Left lung (tissue), 10 donors: Measurements from ENCODE around the gene OSBPL6. TPM values are rescaled to one million over a fixed set of nuclear protein-coding genes. Genes with fewer than 3 reads are reported as not detected.

Experiments
- ATAC-seq: fragments of 200-7000 bp; cut with Tn5 transposase; one replicate; pipeline ENCODE4 v1.9.1; 2020; ENCODE audit warnings: moderate library complexity
- DNase-seq, 4 donors: peaks; one replicate each; pipeline ENCODE4 v3.0.0-alpha.2; 2013 to 2020
- H3K27ac ChIP-seq, 2 donors: fragments of 200-600 bp; sonication (generic) in 1 of 2; one replicate each; pipeline versions ENCODE4 v1.5.0 to v1.8.0; 2020 to 2021
- H3K27me3 ChIP-seq, 2 donors: fragments of 200-600 bp; sonication (generic) in 1 of 2; one replicate each; pipeline versions ENCODE4 v1.5.0 to v1.8.0; 2020 to 2021
- H3K36me3 ChIP-seq, 2 donors: fragments of 200-600 bp; sonication (generic) in 1 of 2; one replicate each; pipeline versions ENCODE4 v1.5.0 to v1.8.0; 2020 to 2021
- H3K4me1 ChIP-seq, 2 donors: fragments of 200-600 bp; one replicate each; pipeline ENCODE4 v1.8.0; 2021
- H3K4me3 ChIP-seq, 2 donors: fragments of 200-600 bp; sonication (generic) in 1 of 2; one replicate each; pipeline versions ENCODE4 v1.5.0 to v1.8.0; 2020 to 2021; ENCODE audit warnings: mild to moderate bottlenecking in 1 of 2
- H3K9me3 ChIP-seq, 2 donors: fragments of 200-600 bp; sonication (generic) in 1 of 2; one replicate each; pipeline versions ENCODE4 v1.5.0 to v1.8.0; 2020 to 2021
- CTCF ChIP-seq, 2 donors: fragments of 200-600 bp; sonication (generic) in 1 of 2; IDR thresholded peaks; one replicate each; pipeline versions ENCODE4 v1.5.0 to v1.8.0; 2021; ENCODE audit warnings: antibody characterized with exemption in 2 of 2
- intact Hi-C, 2 donors: fragments of 100-400 bp; cut with DNase I; formaldehyde crosslinking; loops; one replicate each; pipeline versions ENCODE4 v1.11.2 to v1.14.2; 2022
- polyA plus RNA-seq, 6 donors: library from polyadenylated mRNA; unstranded; fragments of 120-200 nt; gene quantifications; one replicate each; pipeline ENCODE4 v1.2.1, GENCODE V29; 2013; ENCODE audit not compliant: insufficient read length in 6 of 6
- total RNA-seq, 2 donors: library from RNA; stranded (reverse); fragmentation: NEBNext Ultra II Directional; extraction: Animal tissue kit (Norgen Biotek cat#: 25700); gene quantifications; one replicate each; pipeline ENCODE4 v1.2.1, GENCODE V29; 2021
- donor health status: DM: no; HTN: yes; CAD: no.
- donor health status: DM: no; HTN: no; CAD: no.

Gene OSBPL6
- total and polyA plus RNA-seq, 8 donors: 2.9 to 6.0 (median 4.9) TPM

- Histone ChIP-seq H3K36me3 (no peaks in the 10 kb centered on the region), H3K9me3 (no peaks in the 10 kb centered on the region), H3K27ac (no peak overlapping the region), H3K27me3 (no peaks in the 10 kb centered on the region), H3K4me3 (no peak overlapping the region), H3K4me1 (no peaks in the 10 kb centered on the region)
- intact Hi-C loops: no loop called here
- ATAC-seq (no peak), DNase-seq (no peak)
- no peak for TF ChIP-seq CTCF (IDR thresholded peaks at IDR 0.05)
Measured at GRCh38 chr2:178230396-178230795, 36.1 kb downstream of the OSBPL6 start.

DNA sequence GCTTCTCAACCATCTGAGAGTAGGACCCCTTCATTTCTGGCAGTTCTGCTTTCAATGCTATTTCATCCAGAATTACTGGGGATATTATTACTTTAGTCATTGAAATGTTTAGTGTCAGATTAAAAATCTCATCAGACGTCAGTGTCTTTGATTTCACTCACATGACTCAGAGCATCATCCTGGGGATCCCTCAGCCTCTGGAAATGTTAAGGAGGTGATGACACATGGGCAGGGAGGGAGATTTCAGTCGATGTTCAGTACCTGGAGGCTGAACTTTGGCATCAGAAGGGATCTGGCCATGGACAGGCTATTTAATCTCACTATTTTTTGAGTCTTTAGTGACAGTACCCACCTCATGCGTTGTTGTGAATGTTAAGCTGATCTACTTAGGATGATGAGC is 39.1 kb downstream of the OSBPL6 start:
- Histone ChIP-seq H3K27ac (no peak overlapping the region), H3K27me3 (no peaks in the 10 kb centered on the region), H3K9me3 (no peaks in the 10 kb centered on the region), H3K36me3 (no peaks in the 10 kb centered on the region), H3K4me3 (no peak overlapping the region), H3K4me1 (no peaks in the 10 kb centered on the region)
- DNase-seq: no peak
- intact Hi-C loops: no loop called here
- ATAC-seq: no peak
- TF ChIP-seq CTCF (IDR thresholded peaks at IDR 0.05): no peak

DNA sequence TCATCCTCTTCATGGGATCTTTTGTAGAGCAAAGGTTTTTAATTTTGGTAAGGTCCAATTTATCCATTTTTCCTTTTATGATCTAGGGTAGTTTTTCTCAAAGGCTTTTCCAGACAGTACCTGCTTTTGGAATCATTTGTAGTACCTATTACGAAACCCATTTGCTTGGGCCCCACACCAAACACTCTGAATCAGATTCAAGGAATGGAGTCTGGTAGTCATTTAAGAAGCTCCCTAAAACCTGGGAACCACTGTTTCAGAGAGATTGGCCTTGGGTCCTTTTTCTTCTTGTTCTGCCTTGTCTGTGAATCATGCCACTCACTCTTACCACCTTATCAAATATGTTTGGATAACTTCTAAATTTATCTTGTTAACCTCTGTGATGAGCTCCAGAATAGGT is 40.3 kb downstream of the OSBPL6 start:
- Histone ChIP-seq H3K9me3 (no peaks in the 10 kb centered on the region), H3K36me3 (no peaks in the 10 kb centered on the region), H3K4me1 (no peaks in the 10 kb centered on the region), H3K27me3 (no peaks in the 10 kb centered on the region), H3K4me3 (no peak overlapping the region), H3K27ac (no peak overlapping the region)
- intact Hi-C loops: no loop called here
- DNase-seq (no peak), ATAC-seq (no peak)
- TF ChIP-seq CTCF (IDR thresholded peaks at IDR 0.05): no peak

- Histone ChIP-seq H3K27me3 (no peaks in the 10 kb centered on the region), H3K4me1 (no peaks in the 10 kb centered on the region), H3K27ac (no peak overlapping the region), H3K4me3 (no peak overlapping the region), H3K9me3 (no peaks in the 10 kb centered on the region), H3K36me3 (no peaks in the 10 kb centered on the region)
- ATAC-seq (no peak), DNase-seq (no peak)
- no peak for TF ChIP-seq CTCF (IDR thresholded peaks at IDR 0.05)
- intact Hi-C loops: no loop called here
Measured at GRCh38 chr2:178237488-178238153, 43.3 kb downstream of the OSBPL6 start.

DNA sequence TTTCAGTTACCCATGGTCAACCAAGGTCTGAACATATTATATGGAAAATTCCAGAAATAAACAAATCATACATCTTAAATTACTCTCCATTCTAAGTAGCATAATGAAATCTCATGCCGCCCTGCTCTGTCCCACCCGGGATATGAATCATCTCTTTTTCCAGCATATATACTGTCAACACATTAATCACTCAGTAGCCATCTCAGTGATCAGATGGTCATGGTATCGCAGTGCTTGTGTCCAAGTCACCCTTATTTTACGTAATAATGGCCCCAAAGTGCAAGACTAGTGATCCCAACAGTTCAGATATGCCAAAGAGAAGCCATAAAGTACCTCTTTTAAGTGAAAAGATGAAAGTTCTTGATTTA is 43.8 kb downstream of the OSBPL6 start:
- no peak for DNase-seq
- intact Hi-C loops: no loop called here
- TF ChIP-seq CTCF (IDR thresholded peaks at IDR 0.05): no peak
- H3K4me1 ChIP-seq: no peaks in the 10 kb centered on the region
- no peaks in the 10 kb centered on the region for H3K36me3 ChIP-seq
- no peaks in the 10 kb centered on the region for H3K9me3 ChIP-seq
- H3K4me3 ChIP-seq: no peak overlapping the region
- H3K27ac ChIP-seq: no peak overlapping the region
- no peaks in the 10 kb centered on the region for H3K27me3 ChIP-seq
- ATAC-seq: no peak
